H9 (cell line): ENCODE results near the gene GPC6. TPM values are rescaled to one million over a fixed set of nuclear protein-coding genes. Genes with fewer than 3 reads are reported as not detected.

Source experiments
- DNase-seq: peaks from one replicate; pipeline ENCODE4 v3.0.0-alpha.2; 2017
- H2AFZ ChIP-seq: one replicate; pipeline ENCODE4 v1.6.1; 2013; ENCODE audit warnings: mild to moderate bottlenecking, low read length, control low read depth, moderate library complexity
- H2AK5ac ChIP-seq: 2 replicates; pipeline ENCODE4 v1.6.1; 2013; ENCODE audit warnings: low read length, control low read depth, mixed read lengths; ENCODE audit not compliant: insufficient read length
- H2BK120ac ChIP-seq: one replicate; pipeline ENCODE4 v1.6.1; 2013; ENCODE audit warnings: low read depth, mild to moderate bottlenecking, low read length, control low read depth, inconsistent platforms; ENCODE audit not compliant: poor library complexity, severe bottlenecking
- H2BK12ac ChIP-seq: 2 replicates; pipeline ENCODE4 v1.6.1; 2013; ENCODE audit warnings: low read length, control low read depth, mixed read lengths, low read depth; ENCODE audit not compliant: insufficient read length
- H2BK15ac ChIP-seq: 2 replicates; pipeline ENCODE4 v1.6.1; 2013; ENCODE audit warnings: low read depth, low read length, control low read depth
- H2BK20ac ChIP-seq: one replicate; pipeline ENCODE4 v1.6.1; 2013; ENCODE audit warnings: low read depth, mild to moderate bottlenecking, low read length, control low read depth, inconsistent platforms; ENCODE audit not compliant: poor library complexity, severe bottlenecking
- H2BK5ac ChIP-seq: 2 replicates; pipeline ENCODE4 v1.6.1; 2013; ENCODE audit warnings: low read length, control low read depth, mixed read lengths; ENCODE audit not compliant: insufficient read length
- H3K14ac ChIP-seq: 2 replicates; pipeline ENCODE4 v1.6.1; 2013; ENCODE audit warnings: low read length, control low read depth; ENCODE audit not compliant: insufficient read depth
- H3K18ac ChIP-seq: 2 replicates; pipeline ENCODE4 v1.6.1; 2013; ENCODE audit warnings: low read depth, mild to moderate bottlenecking, mixed read lengths, low read length, control low read depth; ENCODE audit not compliant: insufficient read length
- H3K23ac ChIP-seq: 2 replicates; pipeline ENCODE4 v1.6.1; 2013; ENCODE audit warnings: low read length, control low read depth, mixed read lengths, low read depth; ENCODE audit not compliant: insufficient read length
- H3K23me2 ChIP-seq: 2 replicates; pipeline ENCODE4 v1.6.1; 2013; ENCODE audit warnings: low read depth, mild to moderate bottlenecking, mixed read lengths, low read length, control low read depth; ENCODE audit not compliant: insufficient read length, poor library complexity, severe bottlenecking
- H3K27ac ChIP-seq: 2 replicates; pipeline ENCODE4 v1.5.1; 2013; ENCODE audit warnings: low read length, control low read depth, mixed read lengths, low read depth; ENCODE audit not compliant: insufficient read length
- H3K27me3 ChIP-seq: 2 replicates; pipeline ENCODE4 v1.6.1; 2013; ENCODE audit warnings: low read length, control low read depth, inconsistent platforms; ENCODE audit not compliant: insufficient read depth
- H3K4ac ChIP-seq: 2 replicates; pipeline ENCODE4 v1.6.1; 2013; ENCODE audit warnings: low read depth, mild to moderate bottlenecking, control low read depth, inconsistent platforms, low read length, moderate library complexity
- H3K4me1 ChIP-seq: 2 replicates; pipeline ENCODE4 v1.6.1; 2013; ENCODE audit warnings: low read length, control low read depth, inconsistent platforms; ENCODE audit not compliant: insufficient read depth
- H3K4me2 ChIP-seq: 2 replicates; pipeline ENCODE4 v1.6.1; 2013; ENCODE audit warnings: low read length, control low read depth, mixed read lengths; ENCODE audit not compliant: insufficient read length, insufficient read depth
- H3K56ac ChIP-seq: 2 replicates; pipeline ENCODE4 v1.6.1; 2013; ENCODE audit warnings: low read depth, mild to moderate bottlenecking, mixed read lengths, low read length, control low read depth; ENCODE audit not compliant: insufficient read length
- H3K79me1 ChIP-seq: 2 replicates; pipeline ENCODE4 v1.6.1; 2013; ENCODE audit warnings: low read depth, mild to moderate bottlenecking, moderate library complexity, low read length, control low read depth, inconsistent platforms; ENCODE audit not compliant: insufficient read depth, poor library complexity, severe bottlenecking
- H3K79me2 ChIP-seq: 2 replicates; pipeline ENCODE4 v1.6.1; 2013; ENCODE audit warnings: low read length, control low read depth, inconsistent platforms; ENCODE audit not compliant: insufficient read depth
- H3K9ac ChIP-seq: 2 replicates; pipeline ENCODE4 v1.6.1; 2013; ENCODE audit warnings: low read length, control low read depth, mixed read lengths; ENCODE audit not compliant: insufficient read length; ENCODE audit errors: extremely low read depth
- H3K9me3 ChIP-seq: one replicate; pipeline ENCODE4 v1.6.1; 2013; ENCODE audit warnings: low read depth, low read length, inconsistent platforms; ENCODE audit not compliant: control insufficient read depth
- H3T11ph ChIP-seq: one replicate; pipeline ENCODE4 v1.6.1; 2013; ENCODE audit warnings: mild to moderate bottlenecking, low read length, control low read depth, inconsistent platforms
- H4K20me1 ChIP-seq: one replicate; pipeline ENCODE4 v1.6.1; 2013; ENCODE audit not compliant: control insufficient read depth, insufficient read length, insufficient read depth
- H4K5ac ChIP-seq: 2 replicates; pipeline ENCODE4 v1.6.1; 2013; ENCODE audit warnings: low read depth, mild to moderate bottlenecking, mixed read lengths, low read length, control low read depth; ENCODE audit not compliant: insufficient read length
- H4K8ac ChIP-seq: replicated peaks from 2 replicates; pipeline ENCODE4 v1.6.1; 2013; ENCODE audit warnings: low read length, control low read depth, mixed read lengths, low read depth; ENCODE audit not compliant: insufficient read length
- H4K91ac ChIP-seq: 2 replicates; pipeline ENCODE4 v1.6.1; 2013; ENCODE audit warnings: low read depth, mild to moderate bottlenecking, moderate library complexity, mixed read lengths, low read length, control low read depth; ENCODE audit not compliant: insufficient read length
- H3K27ac Mint-ChIP-seq, 3 experiments: 2 replicates in 2 of 3; 3 replicates in 1 of 3; pipeline ENCODE4 v1.8.0; 2020 to 2021; ENCODE audit warnings: mixed read lengths in 3 of 3, mild to moderate bottlenecking in 1 of 3, moderate library complexity in 1 of 3
- H3K27me3 Mint-ChIP-seq: 2 replicates; pipeline ENCODE4 v1.8.0; 2021; ENCODE audit warnings: low read depth, mild to moderate bottlenecking, moderate library complexity, mixed read lengths
- H3K36me3 Mint-ChIP-seq, 3 experiments: 2 replicates in 2 of 3; 3 replicates in 1 of 3; pipeline ENCODE4 v1.8.0; 2020 to 2021; ENCODE audit warnings: low read depth in 3 of 3, mixed read lengths in 3 of 3; ENCODE audit not compliant: insufficient read depth in 1 of 3
- H3K4me1 Mint-ChIP-seq, 2 experiments: 2 replicates each; pipeline ENCODE4 v1.8.0; 2020; ENCODE audit warnings: mixed read lengths in 2 of 2
- H3K4me3 Mint-ChIP-seq, 2 experiments: 2 replicates in 1 of 2; 3 replicates in 1 of 2; pipeline ENCODE4 v1.8.0; 2020 to 2021; ENCODE audit warnings: mild to moderate bottlenecking in 2 of 2, mixed read lengths in 2 of 2, moderate library complexity in 1 of 2
- H3K9me3 Mint-ChIP-seq, 2 experiments: 2 replicates in 1 of 2; 3 replicates in 1 of 2; pipeline ENCODE4 v1.8.0; 2020; ENCODE audit warnings: mild to moderate bottlenecking in 2 of 2, mixed read lengths in 2 of 2, moderate library complexity in 1 of 2
- CTCF ChIP-seq: fragments of 200-600 bp; sonication (generic); conservative IDR thresholded peaks from 3 replicates; pipeline ENCODE4 v1.8.0; 2021; ENCODE audit warnings: antibody characterized with exemption, mild to moderate bottlenecking
- WGBS: extraction: QIAGEN DNeasy Blood & Tissue Kit; methylation state at CpG from one replicate; pipeline ENCODE4 v1.1.7; 2013; ENCODE audit warnings: missing lambda C conversion rate, low lambda C conversion rate, mixed read lengths; ENCODE audit not compliant: insufficient read length; ENCODE audit errors: extremely low coverage; 5-methylcytosine and 5-hydroxymethylcytosine counted together
- total RNA-seq: library from RNA; stranded (reverse); gene quantifications from 2 replicates; pipeline ENCODE4 v1.2.1, GENCODE V29; 2021

Gene GPC6
- total RNA-seq, 1 experiment from 2014 or later = 15.6 TPM

- TF ChIP-seq CTCF = peak; percentile 74
- no peak overlapping the region for H3K4ac ChIP-seq
- H2AK5ac ChIP-seq = no peak overlapping the region
- Mint-ChIP-seq H3K9me3 (no peaks in the 10 kb centered on the region), H3K4me1 (peaks cover 13 to 15% of the 10 kb centered on the region in 2 experiments), H3K27ac (no peak overlapping the region), H3K36me3 (no peaks in the 10 kb centered on the region), H3K4me3 (no peak overlapping the region), H3K27me3 (no peaks in the 10 kb centered on the region; the same call in none of the 2 replicates)
- H3K14ac ChIP-seq = no peak overlapping the region
- H4K20me1 ChIP-seq = no peaks in the 10 kb centered on the region
- no peaks in the 10 kb centered on the region for H3K79me1 ChIP-seq
- H2BK20ac ChIP-seq = no peak overlapping the region
- H3K9me3 ChIP-seq = no peaks in the 10 kb centered on the region
- H4K8ac ChIP-seq = no peak overlapping the region
- no peak overlapping the region for H3K27ac ChIP-seq
- H3K4me1 ChIP-seq = no peaks in the 10 kb centered on the region; the same call in 1 of the 2 replicates
- H4K5ac ChIP-seq = no peak overlapping the region
- H3K23ac ChIP-seq = no peak overlapping the region
- no peak overlapping the region for H2BK15ac ChIP-seq
- no peak for DNase-seq
- no peak overlapping the region for H2BK12ac ChIP-seq
- H3K56ac ChIP-seq = no peak overlapping the region
- no peak overlapping the region for H3K18ac ChIP-seq
- no peak overlapping the region for H3K9ac ChIP-seq
- H3K23me2 ChIP-seq = no peaks in the 10 kb centered on the region
- no CpG with 5 or more reads among the region's 4 CpGs for WGBS
- no peaks in the 10 kb centered on the region for H3K27me3 ChIP-seq
- H2BK120ac ChIP-seq = no peak overlapping the region
- H4K91ac ChIP-seq = no peak overlapping the region
- H3K4me2 ChIP-seq = no peak overlapping the region
- no peak overlapping the region for H3T11ph ChIP-seq
- no peak overlapping the region for H2AFZ ChIP-seq
- H2BK5ac ChIP-seq = no peak overlapping the region
- H3K79me2 ChIP-seq = no peaks in the 10 kb centered on the region
Measured at GRCh38 chr13:94435604-94436226, 1209.1 kb downstream of the GPC6 start.
